HFFc6 (cell line): ENCODE results near the gene THNSL1. TPM values are rescaled to one million over a fixed set of nuclear protein-coding genes. Genes with fewer than 3 reads are reported as not detected.

Experiments
- DNase-seq: peaks from one replicate; pipeline ENCODE4 v3.0.0-alpha.2; 2018
- H3K27ac Mint-ChIP-seq: 2 replicates; pipeline ENCODE4 v1.8.0; 2020; ENCODE audit warnings: mild to moderate bottlenecking, mixed read lengths
- H3K27me3 Mint-ChIP-seq: 2 replicates; pipeline ENCODE4 v1.8.0; 2021; ENCODE audit warnings: mild to moderate bottlenecking, moderate library complexity, mixed read lengths; ENCODE audit not compliant: insufficient read depth
- H3K36me3 Mint-ChIP-seq: 2 replicates; pipeline ENCODE4 v1.8.0; 2021; ENCODE audit warnings: low read depth, mixed read lengths
- H3K4me1 Mint-ChIP-seq: 2 replicates; pipeline ENCODE4 v1.8.0; 2020; ENCODE audit warnings: low read depth, mixed read lengths
- H3K4me3 Mint-ChIP-seq: 2 replicates; pipeline ENCODE4 v1.8.0; 2020; ENCODE audit warnings: mild to moderate bottlenecking, moderate library complexity, mixed read lengths
- H3K9me3 Mint-ChIP-seq: 2 replicates; pipeline ENCODE4 v1.8.0; 2020; ENCODE audit warnings: mild to moderate bottlenecking, mixed read lengths
- CTCF ChIP-seq: fragments of 200-600 bp; sonication (generic); IDR thresholded peaks from 2 replicates; pipeline ENCODE4 v1.5.0; 2021; ENCODE audit warnings: antibody characterized with exemption, mild to moderate bottlenecking
- total RNA-seq, 6 experiments: library from RNA; stranded (reverse); fragmentation: NEBNext Ultra II Directional; extraction: Animal tissue kit (Norgen Biotek cat#: 25700); gene quantifications; 2 replicates in 1 of 6; 3 replicates in 5 of 6; pipeline ENCODE4 v1.2.3, GENCODE V29; 2021

The THNSL1 gene
- total RNA-seq, 6 experiments from 2014 or later = 2.8 to 4.4 (median 3.6) TPM

- DNase-seq = no peak
- H3K4me3 Mint-ChIP-seq = no peak overlapping the region
- H3K27ac Mint-ChIP-seq = no peak overlapping the region
- TF ChIP-seq CTCF = no peak
- H3K4me1 Mint-ChIP-seq = peaks cover 20% of the 10 kb centered on the region
- no peaks in the 10 kb centered on the region for H3K36me3 Mint-ChIP-seq
- no peaks in the 10 kb centered on the region for H3K9me3 Mint-ChIP-seq
- H3K27me3 Mint-ChIP-seq = peaks cover 3% of the 10 kb centered on the region
These were observed 43.2 kb upstream of the THNSL1 start for GRCh38 chr10:24973163-24973562.

- peak overlapping the region; percentile 22; the same call in 1 of the 2 replicates for H3K4me3 Mint-ChIP-seq
- DNase-seq = peak; percentile 49
- H3K4me1 Mint-ChIP-seq = peaks cover 17% of the 10 kb centered on the region
- TF ChIP-seq CTCF = peak; percentile 48
- H3K36me3 Mint-ChIP-seq = no peaks in the 10 kb centered on the region
- no peaks in the 10 kb centered on the region for H3K9me3 Mint-ChIP-seq
- H3K27ac Mint-ChIP-seq = peak overlapping the region; percentile 40
- H3K27me3 Mint-ChIP-seq = peaks cover 3% of the 10 kb centered on the region; the same call in 1 of the 2 replicates
These were observed 41.4 kb upstream of the THNSL1 start for GRCh38 chr10:24974976-24975375.

- Mint-ChIP-seq H3K9me3 (no peaks in the 10 kb centered on the region), H3K4me1 (peaks cover 26% of the 10 kb centered on the region), H3K27me3 (peaks cover 4% of the 10 kb centered on the region), H3K4me3 (no peak overlapping the region), H3K27ac (no peak overlapping the region), H3K36me3 (no peaks in the 10 kb centered on the region)
- no peak for TF ChIP-seq CTCF
- DNase-seq = no peak
These were observed 36.7 kb upstream of the THNSL1 start for GRCh38 chr10:24979685-24980084.

GRCh38 chr10:24981161-24981710 is 35.2 kb upstream of the THNSL1 start:
- no peaks in the 10 kb centered on the region for H3K36me3 Mint-ChIP-seq
- H3K9me3 Mint-ChIP-seq = no peaks in the 10 kb centered on the region
- H3K27ac Mint-ChIP-seq = no peak overlapping the region
- no peak overlapping the region for H3K4me3 Mint-ChIP-seq
- no peak for TF ChIP-seq CTCF
- H3K27me3 Mint-ChIP-seq = peaks cover 1% of the 10 kb centered on the region; the same call in 1 of the 2 replicates
- H3K4me1 Mint-ChIP-seq = peaks cover 18% of the 10 kb centered on the region
- peak; percentile 2 for DNase-seq

GRCh38 chr10:24982319-24983112 is 33.9 kb upstream of the THNSL1 start:
- Mint-ChIP-seq H3K4me1 (peaks cover 18% of the 10 kb centered on the region), H3K9me3 (no peaks in the 10 kb centered on the region), H3K36me3 (no peaks in the 10 kb centered on the region), H3K27ac (no peak overlapping the region), H3K4me3 (no peak overlapping the region), H3K27me3 (peaks cover 1% of the 10 kb centered on the region; the same call in 1 of the 2 replicates)
- TF ChIP-seq CTCF = no peak
- DNase-seq = no peak
